SJSA1 (cell line): ENCODE measurements around the gene AMH. TPM values are rescaled to one million over a fixed set of nuclear protein-coding genes. Genes with fewer than 3 reads are reported as not detected.

Experiments used
- DNase-seq, 2 experiments: peaks; one replicate each; pipeline ENCODE4 v3.0.0-alpha.2; 2015 to 2020; ENCODE audit warnings: low spot score in 2 of 2, low read depth in 1 of 2
- H3K27ac ChIP-seq: fragments of 250-450 bp; sonication (Bioruptor Pico); 2 replicates; pipeline ENCODE4 v1.5.1; 2020; ENCODE audit warnings: mild to moderate bottlenecking, moderate library complexity
- H3K27me3 ChIP-seq: fragments of 250-450 bp; sonication (Bioruptor Pico); replicated peaks from 2 replicates; pipeline ENCODE4 v1.5.1; 2020; ENCODE audit warnings: mild to moderate bottlenecking, moderate library complexity
- H3K36me3 ChIP-seq: fragments of 250-450 bp; sonication (Bioruptor Pico); 2 replicates; pipeline ENCODE4 v1.5.1; 2020; ENCODE audit warnings: mild to moderate bottlenecking
- H3K4me1 ChIP-seq: fragments of 250-450 bp; sonication (Bioruptor Pico); replicated peaks from 2 replicates; pipeline ENCODE4 v1.6.1; 2021; ENCODE audit warnings: mild to moderate bottlenecking
- H3K4me3 ChIP-seq: fragments of 250-450 bp; sonication (Bioruptor Pico); 2 replicates; pipeline ENCODE4 v1.5.1; 2020; ENCODE audit warnings: mild to moderate bottlenecking
- H3K9me3 ChIP-seq: fragments of 250-450 bp; sonication (Bioruptor Pico); replicated peaks from 2 replicates; pipeline ENCODE4 v1.5.1; 2020; ENCODE audit warnings: mild to moderate bottlenecking
- total RNA-seq: library from RNA; depleted of rRNA; stranded (reverse); fragments of >200 nt; shearing (Covaris generic); gene quantifications from 2 replicates; pipeline ENCODE4 v1.2.3, GENCODE V29; 2014

AMH gene
- total RNA-seq, 1 experiment from 2014 or later: 0.58 TPM

- Histone ChIP-seq H3K4me1 (peaks cover 43% of the 10 kb centered on the region), H3K27ac (peak overlapping the region; percentile 86), H3K4me3 (peak overlapping the region; percentile 74), H3K27me3 (no peaks in the 10 kb centered on the region), H3K9me3 (no peaks in the 10 kb centered on the region), H3K36me3 (peaks cover 78% of the 10 kb centered on the region)
- peak in 1 of 2 experiments; percentile 48 for DNase-seq
Observed at GRCh38 chr19:2235381-2236063, 13.6 kb upstream of the AMH start.

DNA sequence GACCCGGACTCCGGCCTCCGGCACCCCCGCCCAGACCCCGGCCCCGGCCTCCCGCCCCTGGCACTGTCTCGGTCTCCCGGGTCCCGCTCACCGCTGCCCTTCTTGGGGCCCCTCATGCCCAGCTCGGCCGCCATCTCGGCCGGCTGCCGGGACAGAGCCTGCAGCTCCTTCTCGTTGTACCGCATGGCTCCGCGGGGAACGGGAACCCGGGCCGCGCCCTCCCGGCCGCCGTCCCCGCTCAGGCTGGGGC lies 13.1 kb upstream of the AMH start:
- Histone ChIP-seq H3K4me3 (peak overlapping the region; percentile 74), H3K27me3 (no peaks in the 10 kb centered on the region), H3K27ac (peak overlapping the region; percentile 86), H3K4me1 (peaks cover 43% of the 10 kb centered on the region), H3K36me3 (peaks cover 78% of the 10 kb centered on the region), H3K9me3 (no peaks in the 10 kb centered on the region)
- DNase-seq: no peak

GRCh38 chr19:2236314-2237050 lies 12.6 kb upstream of the AMH start, which contains the start of the genes PLEKHJ1 and SF3A2:
PLEKHJ1 (minus strand) TSS chr19:2236329; CDS start chr19:2236248, 81 bp downstream.
SF3A2 (plus strand) TSS chr19:2236824; CDS start chr19:2243419, 6,595 bp downstream.
- Histone ChIP-seq H3K4me3 (peak within 1 kb of the TSS; percentile 74), H3K27me3 (no peaks in the 10 kb centered on the region), H3K9me3 (no peaks in the 10 kb centered on the region), H3K4me1 (peaks cover 43% of the 10 kb centered on the region), H3K27ac (peak within 1 kb of the TSS; percentile 86), H3K36me3 (peaks cover 77% of the 10 kb centered on the region)
- DNase-seq: peak; percentile 98 to 100

DNA sequence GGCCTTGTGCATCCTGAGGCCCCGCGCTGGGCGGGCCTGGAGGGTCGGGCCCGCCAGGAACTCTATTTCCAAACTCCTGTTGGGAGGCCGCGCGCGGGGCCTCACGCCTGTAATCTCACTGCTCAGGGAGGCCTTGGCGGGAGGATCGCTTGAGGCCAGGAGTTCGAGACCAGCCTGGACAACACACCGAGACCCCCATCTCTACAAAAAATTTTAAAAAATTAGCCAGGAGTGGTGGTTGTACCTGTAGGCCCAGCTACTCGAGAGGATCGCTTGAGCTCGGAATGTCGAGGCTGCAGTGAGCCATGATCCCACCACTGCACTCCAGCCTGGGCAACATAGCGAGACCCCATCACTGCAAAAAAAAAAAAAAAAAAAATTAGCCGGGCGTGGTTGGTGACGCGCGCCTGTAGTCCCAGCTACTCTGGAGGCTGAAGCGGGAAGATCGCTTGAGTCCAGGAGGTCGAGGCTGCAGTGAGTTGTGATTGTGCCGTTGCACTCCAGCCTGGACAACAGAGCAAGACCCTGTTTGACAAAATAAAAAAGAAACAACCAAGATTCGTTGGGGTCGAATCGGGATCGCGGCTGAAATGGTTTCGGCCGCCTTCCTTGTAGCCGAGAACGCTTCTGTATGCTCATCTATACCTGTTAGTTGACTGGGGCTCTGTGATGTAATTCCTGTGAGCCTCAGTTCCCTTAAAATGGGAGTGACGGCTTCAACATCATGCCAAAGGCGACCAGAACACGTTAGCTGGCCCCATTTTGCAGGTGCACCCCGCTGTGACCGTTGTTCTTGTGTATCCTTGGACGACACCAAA lies 11.9 kb upstream of the AMH start:
- Histone ChIP-seq H3K36me3 (peaks cover 79% of the 10 kb centered on the region), H3K27ac (peak overlapping the region; percentile 86), H3K4me3 (peak overlapping the region; percentile 74), H3K27me3 (no peaks in the 10 kb centered on the region), H3K9me3 (no peaks in the 10 kb centered on the region), H3K4me1 (peaks cover 43% of the 10 kb centered on the region)
- no peak for DNase-seq

DNA sequence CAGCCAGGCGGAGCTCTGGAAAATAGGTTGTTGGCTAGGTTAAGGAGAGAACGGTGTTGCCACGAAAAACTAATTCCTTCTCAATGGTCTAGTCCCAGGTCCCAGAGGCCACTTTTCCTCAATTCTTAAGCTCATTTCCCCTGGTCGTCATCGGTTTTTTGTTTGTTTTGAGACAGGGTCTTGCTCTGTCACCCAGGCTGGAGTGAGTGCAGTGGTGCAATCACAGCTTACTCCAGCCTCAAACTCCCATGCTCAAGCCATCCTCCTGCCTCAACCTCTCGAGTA lies 11.3 kb upstream of the AMH start:
- DNase-seq: no peak
- Histone ChIP-seq H3K27me3 (no peaks in the 10 kb centered on the region), H3K9me3 (no peaks in the 10 kb centered on the region; the same call in 1 of the 2 replicates), H3K4me1 (peaks cover 43% of the 10 kb centered on the region), H3K4me3 (peak overlapping the region; percentile 74), H3K27ac (no peak overlapping the region), H3K36me3 (peaks cover 79% of the 10 kb centered on the region)

DNA sequence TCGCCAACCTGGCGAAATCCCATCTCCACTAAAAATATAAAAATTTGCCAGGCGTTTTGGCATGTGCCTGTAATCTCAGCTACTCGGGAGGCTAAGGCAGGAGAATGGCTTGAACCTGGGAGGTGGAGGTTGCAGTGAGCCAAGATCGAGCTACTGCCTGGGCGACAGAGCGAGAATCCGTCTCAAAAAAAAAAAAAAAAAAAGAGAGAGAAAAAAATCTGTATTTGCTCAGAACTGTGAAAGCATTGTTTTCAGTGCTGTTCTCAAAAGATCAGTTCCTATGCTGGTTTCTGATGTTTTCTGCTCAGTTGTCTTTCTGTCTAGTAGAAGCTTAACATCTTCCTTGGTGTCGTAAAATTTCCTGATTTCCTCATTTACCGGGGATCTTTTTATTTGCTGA lies 9.9 kb upstream of the AMH start:
- H3K27ac ChIP-seq: no peak overlapping the region
- no peaks in the 10 kb centered on the region for H3K27me3 ChIP-seq
- no peaks in the 10 kb centered on the region; the same call in 1 of the 2 replicates for H3K9me3 ChIP-seq
- peaks cover 43% of the 10 kb centered on the region for H3K4me1 ChIP-seq
- H3K4me3 ChIP-seq: no peak overlapping the region; the same call in 1 of the 2 replicates
- peaks cover 79% of the 10 kb centered on the region for H3K36me3 ChIP-seq
- no peak for DNase-seq

GRCh38 chr19:2239771-2240770 lies 9.1 kb upstream of the AMH start:
- peaks cover 35% of the 10 kb centered on the region for H3K4me1 ChIP-seq
- peak in 1 of 2 experiments; percentile 33 for DNase-seq

DNA sequence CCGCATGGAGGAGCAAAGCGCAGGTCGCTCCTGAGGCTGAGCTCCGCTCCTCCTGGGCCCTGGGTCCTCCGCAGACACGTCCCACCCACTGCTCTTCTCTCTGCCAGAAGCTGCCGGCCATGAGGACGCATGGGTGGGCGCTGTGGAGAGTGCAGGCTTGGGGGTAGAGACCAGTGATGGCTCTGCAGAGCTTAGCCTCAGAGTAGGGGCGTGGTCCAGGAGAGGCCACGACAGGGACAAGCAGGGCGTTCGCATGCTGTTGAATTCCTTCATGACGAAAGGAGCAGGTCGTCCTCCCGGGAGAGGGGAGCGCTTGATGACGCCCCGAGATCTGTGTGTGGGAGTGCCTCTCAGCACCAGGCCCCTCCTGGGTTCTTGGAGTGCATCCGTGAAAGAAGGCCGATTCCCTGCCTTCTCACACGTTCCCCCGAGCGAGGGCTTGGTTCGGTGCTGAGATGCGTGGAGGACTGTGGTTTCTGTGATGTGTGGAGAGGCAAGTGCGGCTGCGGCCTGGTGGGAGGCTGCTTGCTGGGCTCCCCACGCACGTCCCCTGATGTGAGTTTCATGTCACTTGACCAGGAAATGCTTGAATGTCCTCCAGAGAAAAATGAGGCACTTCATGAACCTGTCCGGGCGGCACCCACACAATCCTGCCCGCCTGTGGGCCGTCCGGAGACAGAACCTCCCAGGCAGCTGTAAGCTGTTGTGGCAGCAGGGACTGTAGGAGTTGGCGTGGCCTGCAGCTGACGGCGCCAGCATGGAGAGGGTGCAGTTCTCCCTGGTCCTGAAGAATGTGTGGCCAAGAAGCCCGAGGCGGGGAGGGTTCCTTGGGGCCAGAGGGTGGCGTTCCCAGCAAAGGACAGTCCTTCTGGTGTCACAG lies 8.0 kb upstream of the AMH start:
- H3K27me3 ChIP-seq: no peaks in the 10 kb centered on the region
- no peaks in the 10 kb centered on the region; the same call in 1 of the 2 replicates for H3K9me3 ChIP-seq
- H3K4me1 ChIP-seq: peaks cover 32% of the 10 kb centered on the region
- peaks cover 81% of the 10 kb centered on the region for H3K36me3 ChIP-seq
- H3K4me3 ChIP-seq: no peak overlapping the region
- DNase-seq: no peak
- H3K27ac ChIP-seq: no peak overlapping the region

More at GRCh38 chr19:2239771-2240770, 9.1 kb upstream of the AMH start:
- Histone ChIP-seq H3K27ac (no peak overlapping the region), H3K4me3 (peak overlapping the region; percentile 19), H3K9me3 (no peaks in the 10 kb centered on the region; the same call in 1 of the 2 replicates), H3K27me3 (no peaks in the 10 kb centered on the region), H3K36me3 (peaks cover 79% of the 10 kb centered on the region)

GRCh38 chr19:2242092-2242537 lies 7.0 kb upstream of the AMH start:
- Histone ChIP-seq H3K4me1 (peaks cover 32% of the 10 kb centered on the region), H3K27ac (no peak overlapping the region), H3K36me3 (peaks cover 87% of the 10 kb centered on the region), H3K9me3 (no peaks in the 10 kb centered on the region; the same call in 1 of the 2 replicates), H3K4me3 (no peak overlapping the region), H3K27me3 (no peaks in the 10 kb centered on the region)
- no peak for DNase-seq

- Histone ChIP-seq H3K9me3 (no peaks in the 10 kb centered on the region; the same call in 1 of the 2 replicates), H3K4me1 (peaks cover 26% of the 10 kb centered on the region), H3K36me3 (peaks cover 86% of the 10 kb centered on the region), H3K27me3 (no peaks in the 10 kb centered on the region), H3K27ac (no peak overlapping the region), H3K4me3 (no peak overlapping the region)
- DNase-seq: no peak
Observed at GRCh38 chr19:2242816-2243215, 6.3 kb upstream of the AMH start.

- H3K4me3 ChIP-seq: no peak overlapping the region
- H3K27me3 ChIP-seq: no peaks in the 10 kb centered on the region
- H3K9me3 ChIP-seq: no peaks in the 10 kb centered on the region; the same call in 1 of the 2 replicates
- peaks cover 19% of the 10 kb centered on the region for H3K4me1 ChIP-seq
- H3K27ac ChIP-seq: no peak overlapping the region
- no peak for DNase-seq
- peaks cover 82% of the 10 kb centered on the region for H3K36me3 ChIP-seq
Observed at GRCh38 chr19:2243274-2244124, 5.6 kb upstream of the AMH start.
